Natural killer cell (primary cell): Measurements from ENCODE around the gene CCRL2. TPM values are rescaled to one million over a fixed set of nuclear protein-coding genes. Genes with fewer than 3 reads are reported as not detected.

Experiments
- ATAC-seq, 3 donors: fragments of 150-1000 bp in 2 of 3; fragments of 200-7000 bp in 1 of 3; cut with Tn5 transposase; 1 replicate in 1 of 3; 2 replicates in 2 of 3; pipeline ENCODE4 v1.10.0; 2021; ENCODE audit warnings: mild to moderate bottlenecking in 2 of 3, moderate library complexity in 2 of 3
- DNase-seq, 2 donors: peaks; one replicate each; pipeline versions ENCODE4 v3.0.0 to v3.0.0-alpha.2; 2013 to 2021; ENCODE audit warnings: mixed read lengths in 1 of 2
- H3K27ac ChIP-seq: one replicate; pipeline ENCODE4 v1.5.1; 2013; ENCODE audit warnings: mild to moderate bottlenecking, low read length
- H3K27me3 ChIP-seq: one replicate; pipeline ENCODE4 v1.6.1; 2013; ENCODE audit warnings: low read length; ENCODE audit not compliant: control insufficient read depth, insufficient read depth
- H3K36me3 ChIP-seq: one replicate; pipeline ENCODE4 v1.6.1; 2013; ENCODE audit warnings: low read length; ENCODE audit not compliant: control insufficient read depth, insufficient read depth
- H3K4me1 ChIP-seq: one replicate; pipeline ENCODE4 v1.6.1; 2013; ENCODE audit warnings: low read length; ENCODE audit not compliant: control insufficient read depth, insufficient read depth
- H3K4me3 ChIP-seq: one replicate; pipeline ENCODE4 v1.5.1; 2013; ENCODE audit warnings: low read length
- H3K9me3 ChIP-seq: one replicate; pipeline ENCODE4 v1.6.1; 2013; ENCODE audit warnings: low read length; ENCODE audit not compliant: control insufficient read depth, insufficient read depth
- H3K27ac Mint-ChIP-seq, 2 donors: one replicate each; pipeline ENCODE4 v1.8.0; 2022; ENCODE audit warnings: mild to moderate bottlenecking in 2 of 2, mixed read lengths in 2 of 2, moderate library complexity in 1 of 2
- H3K27me3 Mint-ChIP-seq, 2 donors: one replicate each; pipeline ENCODE4 v1.8.0; 2022; ENCODE audit warnings: low read depth in 2 of 2, mixed read lengths in 2 of 2
- H3K36me3 Mint-ChIP-seq: one replicate; pipeline ENCODE4 v1.8.0; 2022; ENCODE audit warnings: mixed read lengths
- H3K4me1 Mint-ChIP-seq, 2 donors: one replicate each; pipeline ENCODE4 v1.8.0; 2022; ENCODE audit warnings: mixed read lengths in 2 of 2
- H3K4me3 Mint-ChIP-seq: one replicate; pipeline ENCODE4 v1.8.0; 2022; ENCODE audit warnings: mild to moderate bottlenecking, moderate library complexity, mixed read lengths
- H3K9me3 Mint-ChIP-seq, 2 donors: one replicate each; pipeline ENCODE4 v1.8.0; 2022; ENCODE audit warnings: mixed read lengths in 2 of 2
- WGBS: methylation state at CpG from one replicate; pipeline ENCODE4 v1.1.7; 2013; ENCODE audit warnings: missing lambda C conversion rate; ENCODE audit not compliant: insufficient coverage; 5-methylcytosine and 5-hydroxymethylcytosine counted together
- intact Hi-C: fragments of 100-400 bp; cut with micrococcal nuclease; formaldehyde crosslinking; loops from one replicate; pipeline ENCODE4 v1.14.2; 2022
- total RNA-seq, 4 donors: library from RNA; stranded (reverse); fragments of 120-200 nt in 1 of 4; gene quantifications; one replicate each; pipeline versions ENCODE4 v1.2.3 to v1.2.4, GENCODE V29; 2013 to 2022
- TF ChIP-seq, protein P1 (sequence below): fragments of 200-600 bp; IDR thresholded peaks from one replicate; pipeline ENCODE4 v1.8.0; 2022; ENCODE audit warnings: antibody characterized with exemption

Gene CCRL2
- total RNA-seq, 3 donors from 2014 or later (not counting 1 experiment from before 2014, with no cell fraction given) = 3.0 to 4.6 (median 3.8) TPM

DNA sequence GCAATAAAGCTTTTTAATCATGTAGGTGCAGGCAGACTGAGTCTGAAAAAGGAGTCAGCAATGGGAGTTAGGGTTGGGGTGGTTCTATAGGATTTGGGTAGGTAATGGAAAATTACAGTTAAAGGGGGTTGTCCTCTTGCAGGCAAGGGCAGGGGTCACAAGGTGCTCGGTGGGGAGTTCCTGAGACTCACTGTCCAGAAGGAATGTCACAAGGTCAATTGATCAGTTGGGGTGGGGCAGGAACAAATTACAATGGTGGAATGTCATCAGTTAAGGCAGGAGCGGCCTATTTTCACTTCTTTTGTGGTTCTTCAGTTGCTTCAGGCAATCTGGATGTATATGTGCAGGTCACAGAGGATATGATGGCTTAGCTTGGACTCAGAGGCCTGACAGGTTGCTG is 14.0 kb upstream of the CCRL2 start:
- Histone ChIP-seq H3K4me1 (peaks cover 18% of the 10 kb centered on the region), H3K4me3 (no peak overlapping the region), H3K27ac (no peak overlapping the region), H3K9me3 (no peaks in the 10 kb centered on the region), H3K27me3 (no peaks in the 10 kb centered on the region), H3K36me3 (no peaks in the 10 kb centered on the region)
- Mint-ChIP-seq H3K4me3 (no peak overlapping the region), H3K4me1 (peaks cover 10 to 16% of the 10 kb centered on the region in 2 donors), H3K36me3 (no peaks in the 10 kb centered on the region), H3K27ac (no peak overlapping the region), H3K9me3 (no peaks in the 10 kb centered on the region), H3K27me3 (peaks cover 0 to 4% of the 10 kb centered on the region in 2 donors)
- TF ChIP-seq, protein P1, sequence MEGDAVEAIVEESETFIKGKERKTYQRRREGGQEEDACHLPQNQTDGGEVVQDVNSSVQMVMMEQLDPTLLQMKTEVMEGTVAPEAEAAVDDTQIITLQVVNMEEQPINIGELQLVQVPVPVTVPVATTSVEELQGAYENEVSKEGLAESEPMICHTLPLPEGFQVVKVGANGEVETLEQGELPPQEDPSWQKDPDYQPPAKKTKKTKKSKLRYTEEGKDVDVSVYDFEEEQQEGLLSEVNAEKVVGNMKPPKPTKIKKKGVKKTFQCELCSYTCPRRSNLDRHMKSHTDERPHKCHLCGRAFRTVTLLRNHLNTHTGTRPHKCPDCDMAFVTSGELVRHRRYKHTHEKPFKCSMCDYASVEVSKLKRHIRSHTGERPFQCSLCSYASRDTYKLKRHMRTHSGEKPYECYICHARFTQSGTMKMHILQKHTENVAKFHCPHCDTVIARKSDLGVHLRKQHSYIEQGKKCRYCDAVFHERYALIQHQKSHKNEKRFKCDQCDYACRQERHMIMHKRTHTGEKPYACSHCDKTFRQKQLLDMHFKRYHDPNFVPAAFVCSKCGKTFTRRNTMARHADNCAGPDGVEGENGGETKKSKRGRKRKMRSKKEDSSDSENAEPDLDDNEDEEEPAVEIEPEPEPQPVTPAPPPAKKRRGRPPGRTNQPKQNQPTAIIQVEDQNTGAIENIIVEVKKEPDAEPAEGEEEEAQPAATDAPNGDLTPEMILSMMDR = no peak
- DNase-seq (no peak), ATAC-seq (no peak)
- intact Hi-C loops = no loop called here
- WGBS = 79% methylated on average over 2 of the region's 2 CpGs

DNA sequence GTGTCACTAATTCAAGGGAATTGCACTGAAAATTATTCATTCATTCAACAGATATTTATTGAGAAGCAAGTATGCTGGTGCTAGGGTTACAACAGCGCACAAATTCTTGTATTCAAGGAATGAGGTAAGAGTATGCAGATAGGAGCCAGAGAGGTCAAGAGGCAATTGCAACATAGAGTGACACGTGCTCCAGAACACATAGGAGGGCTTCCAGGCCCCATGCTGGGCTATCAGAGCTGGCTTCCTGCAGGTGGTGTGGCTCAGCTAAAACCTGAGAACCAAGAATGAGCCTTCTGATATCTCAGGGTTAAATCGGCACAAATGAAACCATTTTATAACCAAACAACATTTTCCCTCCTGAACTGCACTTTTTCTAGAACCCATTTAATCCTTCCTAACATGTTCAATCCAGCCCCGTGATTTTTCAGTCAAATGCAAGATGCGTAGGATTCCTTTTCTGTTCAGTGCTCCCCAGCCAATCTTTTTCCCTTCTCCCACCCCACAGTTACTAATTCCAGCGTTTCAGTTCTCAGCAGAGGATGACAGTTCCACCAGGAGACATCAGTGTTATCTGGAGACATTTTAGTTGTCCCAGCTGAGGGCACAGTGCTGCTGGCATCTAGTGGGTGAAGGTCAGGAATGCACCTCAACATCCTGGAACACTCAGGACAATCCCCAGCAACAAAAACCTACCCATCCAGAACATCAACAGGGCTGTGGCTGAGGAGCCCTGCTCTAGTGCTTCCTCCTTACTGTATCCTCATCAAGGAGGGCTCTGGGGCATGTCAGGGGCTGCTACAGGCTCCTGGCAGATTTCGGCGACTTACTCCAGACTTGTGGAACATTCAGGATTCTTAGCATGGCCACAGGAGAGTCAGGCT is 13.3 kb upstream of the CCRL2 start:
- Histone ChIP-seq H3K9me3 (no peaks in the 10 kb centered on the region), H3K36me3 (no peaks in the 10 kb centered on the region), H3K27ac (no peak overlapping the region), H3K4me1 (peaks cover 18% of the 10 kb centered on the region), H3K27me3 (no peaks in the 10 kb centered on the region), H3K4me3 (no peak overlapping the region)
- TF ChIP-seq, protein P1 = no peak
- ATAC-seq = no peak
- Mint-ChIP-seq H3K9me3 (no peaks in the 10 kb centered on the region), H3K4me1 (peaks cover 10 to 16% of the 10 kb centered on the region in 2 donors), H3K27ac (no peak overlapping the region), H3K4me3 (no peak overlapping the region), H3K27me3 (peaks cover 0 to 4% of the 10 kb centered on the region in 2 donors), H3K36me3 (no peaks in the 10 kb centered on the region)
- intact Hi-C loops = no loop called here
- DNase-seq = no peak
- 85% methylated on average over 8 of the region's 8 CpGs for WGBS

DNA sequence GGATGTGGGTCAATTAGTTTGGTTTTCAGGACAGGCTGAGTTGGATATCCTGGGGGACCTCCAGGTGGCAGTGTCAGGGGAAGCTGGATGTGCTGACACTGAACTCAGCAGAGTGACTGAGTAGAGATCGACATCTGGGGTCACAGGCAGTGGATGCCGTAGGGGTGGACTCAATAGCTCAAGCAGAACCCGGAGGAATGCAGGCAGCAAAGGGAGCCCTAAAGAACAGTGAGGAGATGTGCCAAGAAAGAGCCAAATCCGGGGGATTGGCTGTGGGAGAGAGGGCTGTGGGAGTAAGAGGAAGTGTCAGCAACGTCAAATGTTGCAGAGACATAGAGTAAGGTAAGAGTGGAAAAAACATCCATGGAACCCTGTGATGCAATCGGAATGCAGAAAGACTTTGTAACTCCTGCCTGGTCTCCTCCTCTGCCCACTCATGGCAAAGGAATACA is 11.8 kb upstream of the CCRL2 start:
- Mint-ChIP-seq H3K27ac (no peak overlapping the region), H3K36me3 (no peaks in the 10 kb centered on the region), H3K4me3 (no peak overlapping the region), H3K27me3 (peaks cover 0 to 4% of the 10 kb centered on the region in 2 donors), H3K4me1 (peaks cover 10 to 16% of the 10 kb centered on the region in 2 donors), H3K9me3 (no peaks in the 10 kb centered on the region)
- Histone ChIP-seq H3K36me3 (no peaks in the 10 kb centered on the region), H3K4me3 (no peak overlapping the region), H3K27me3 (no peaks in the 10 kb centered on the region), H3K27ac (no peak overlapping the region), H3K9me3 (no peaks in the 10 kb centered on the region), H3K4me1 (peaks cover 18% of the 10 kb centered on the region)
- DNase-seq (no peak), ATAC-seq (no peak)
- 89% methylated on average over 6 of the region's 6 CpGs for WGBS
- TF ChIP-seq, protein P1 = no peak
- intact Hi-C loops = no loop called here
